Astrocyte of the cerebellum (primary cell): ENCODE measurements around the gene RFX4.
"Not testable (repeated sequence)": the region's sequence is repeated elsewhere in the genome, so short reads cannot be mapped to it uniquely, and the experiment has no call there.

Experiments
- DNase-seq: peaks from one replicate; pipeline ENCODE4 v3.0.0-alpha.2; 2011; ENCODE audit warnings: low read depth
- H3K4me3 ChIP-seq: 2 replicates; pipeline ENCODE4 v1.5.1; 2011; ENCODE audit warnings: mild to moderate bottlenecking, low read depth, low read length, moderate library complexity
- in situ Hi-C: cut with HindIII; loops from 2 replicates; pipeline ENCODE4 v1.10.0; 2017; ENCODE audit warnings: low sequenced_read_pairs
- TF ChIP-seq, protein P1 (sequence below): IDR thresholded peaks from 2 replicates; pipeline ENCODE4 v1.5.1; 2012; ENCODE audit warnings: low read length, low read depth, moderate library complexity, mild to moderate bottlenecking; ENCODE audit errors: missing control alignments

RFX4 gene

DNA sequence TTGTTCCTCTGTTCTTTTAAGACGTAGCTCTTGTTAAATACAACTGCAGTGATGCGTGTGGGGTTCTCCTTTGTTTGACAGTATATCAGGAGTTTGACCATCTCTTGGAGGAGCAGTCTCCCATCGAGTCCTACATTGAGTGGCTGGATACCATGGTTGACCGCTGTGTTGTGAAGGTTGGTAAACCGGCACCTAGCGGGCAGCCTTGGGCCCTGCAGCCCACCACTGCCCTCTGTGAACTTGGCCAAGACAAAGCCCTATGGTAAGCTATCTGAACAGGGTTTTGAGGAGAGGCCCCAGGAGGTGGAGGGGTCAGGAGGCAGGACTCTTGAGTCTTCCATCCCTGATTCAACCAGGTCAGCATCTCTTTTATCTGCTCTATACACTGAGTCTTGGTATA lies 137.1 kb downstream of the RFX4 start:
- H3K4me3 ChIP-seq = no peak overlapping the region
- TF ChIP-seq, protein P1, sequence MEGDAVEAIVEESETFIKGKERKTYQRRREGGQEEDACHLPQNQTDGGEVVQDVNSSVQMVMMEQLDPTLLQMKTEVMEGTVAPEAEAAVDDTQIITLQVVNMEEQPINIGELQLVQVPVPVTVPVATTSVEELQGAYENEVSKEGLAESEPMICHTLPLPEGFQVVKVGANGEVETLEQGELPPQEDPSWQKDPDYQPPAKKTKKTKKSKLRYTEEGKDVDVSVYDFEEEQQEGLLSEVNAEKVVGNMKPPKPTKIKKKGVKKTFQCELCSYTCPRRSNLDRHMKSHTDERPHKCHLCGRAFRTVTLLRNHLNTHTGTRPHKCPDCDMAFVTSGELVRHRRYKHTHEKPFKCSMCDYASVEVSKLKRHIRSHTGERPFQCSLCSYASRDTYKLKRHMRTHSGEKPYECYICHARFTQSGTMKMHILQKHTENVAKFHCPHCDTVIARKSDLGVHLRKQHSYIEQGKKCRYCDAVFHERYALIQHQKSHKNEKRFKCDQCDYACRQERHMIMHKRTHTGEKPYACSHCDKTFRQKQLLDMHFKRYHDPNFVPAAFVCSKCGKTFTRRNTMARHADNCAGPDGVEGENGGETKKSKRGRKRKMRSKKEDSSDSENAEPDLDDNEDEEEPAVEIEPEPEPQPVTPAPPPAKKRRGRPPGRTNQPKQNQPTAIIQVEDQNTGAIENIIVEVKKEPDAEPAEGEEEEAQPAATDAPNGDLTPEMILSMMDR = no peak
- no peak for DNase-seq
- in situ Hi-C loops = no loop called here

DNA sequence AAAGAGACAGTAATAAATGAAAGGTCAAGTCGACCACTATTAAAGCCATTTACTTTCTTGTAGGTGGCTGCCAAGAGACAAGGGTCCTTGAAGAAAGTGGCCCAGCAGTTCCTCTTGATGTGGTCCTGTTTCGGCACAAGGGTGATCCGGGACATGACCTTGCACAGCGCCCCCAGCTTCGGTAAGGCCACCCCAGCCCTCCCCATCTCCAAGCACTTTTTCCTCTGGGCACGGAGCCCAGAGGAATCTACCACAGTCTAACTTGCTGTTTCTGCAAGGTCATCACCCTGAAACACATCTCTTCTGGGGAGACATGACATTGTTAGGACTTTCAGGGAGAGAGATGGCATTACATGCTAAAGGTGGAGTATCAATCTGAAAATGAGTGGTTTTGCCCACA lies 137.9 kb downstream of the RFX4 start:
- H3K4me3 ChIP-seq = no peak overlapping the region
- TF ChIP-seq, protein P1 = no peak
- in situ Hi-C loops = no loop called here
- DNase-seq = no peak

DNA sequence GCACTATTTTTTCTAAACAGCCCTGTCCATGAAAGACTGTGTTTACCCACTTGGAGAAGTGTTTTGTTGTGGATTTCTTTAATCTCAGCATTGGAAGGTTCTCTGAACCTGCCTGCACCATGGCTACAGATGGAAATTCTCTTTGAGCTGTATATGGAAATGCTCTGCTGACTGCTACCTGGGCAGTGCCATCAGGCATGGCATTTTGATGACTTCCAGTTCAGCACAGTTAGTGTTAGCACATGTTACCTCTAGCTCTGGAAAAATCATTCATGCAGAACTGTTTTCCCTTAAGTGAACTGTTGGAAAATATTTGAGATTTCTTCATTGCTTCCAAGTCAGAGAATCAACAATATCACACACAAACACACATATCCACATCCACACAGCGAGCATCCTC lies 139.1 kb downstream of the RFX4 start:
- no peak overlapping the region for H3K4me3 ChIP-seq
- no peak for DNase-seq
- in situ Hi-C loops = no loop called here
- TF ChIP-seq, protein P1 = no peak

DNA sequence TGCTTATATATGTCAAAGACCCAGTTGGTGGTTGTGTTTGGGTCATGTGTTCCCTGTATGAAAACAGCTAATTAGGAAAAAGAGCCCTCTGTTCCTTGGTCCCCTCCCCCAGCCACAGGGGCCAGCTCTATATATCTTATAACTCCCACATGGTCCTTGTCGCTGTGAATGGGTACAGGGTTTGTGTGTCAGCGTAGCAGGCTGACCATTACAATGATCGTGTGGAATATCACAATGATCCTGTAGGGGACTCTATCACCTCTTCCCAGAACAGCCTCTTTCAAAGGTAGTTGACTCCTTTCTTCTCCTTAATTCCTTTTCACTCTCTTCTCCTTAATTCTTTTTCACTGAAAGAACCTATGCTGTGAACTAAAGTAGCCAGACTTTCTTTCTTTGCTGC lies 140.0 kb downstream of the RFX4 start:
- in situ Hi-C loops = no loop called here
- no peak overlapping the region for H3K4me3 ChIP-seq
- no peak for DNase-seq
- TF ChIP-seq, protein P1 = no peak

DNA sequence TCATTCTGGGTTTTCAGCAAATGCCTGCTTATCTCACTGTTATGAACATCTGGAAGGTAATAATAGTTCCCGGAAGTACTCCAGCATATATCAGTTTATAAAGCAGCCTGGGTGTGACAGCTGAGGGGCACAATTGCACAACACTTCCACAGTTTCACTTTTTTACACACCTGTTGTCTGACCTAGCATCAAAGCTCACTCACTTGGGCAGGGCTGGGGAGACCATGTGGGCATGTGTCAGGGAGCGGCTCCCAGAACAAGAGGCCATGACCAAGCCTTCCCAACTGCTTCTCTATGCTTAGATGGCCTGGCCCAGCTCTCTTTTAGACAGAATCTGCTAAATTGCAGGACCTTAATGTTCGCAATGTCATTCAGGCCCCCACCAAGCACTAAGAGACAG lies 140.6 kb downstream of the RFX4 start:
- TF ChIP-seq, protein P1 = no peak
- in situ Hi-C loops = no loop called here
- no peak for DNase-seq
- no peak overlapping the region for H3K4me3 ChIP-seq

DNA sequence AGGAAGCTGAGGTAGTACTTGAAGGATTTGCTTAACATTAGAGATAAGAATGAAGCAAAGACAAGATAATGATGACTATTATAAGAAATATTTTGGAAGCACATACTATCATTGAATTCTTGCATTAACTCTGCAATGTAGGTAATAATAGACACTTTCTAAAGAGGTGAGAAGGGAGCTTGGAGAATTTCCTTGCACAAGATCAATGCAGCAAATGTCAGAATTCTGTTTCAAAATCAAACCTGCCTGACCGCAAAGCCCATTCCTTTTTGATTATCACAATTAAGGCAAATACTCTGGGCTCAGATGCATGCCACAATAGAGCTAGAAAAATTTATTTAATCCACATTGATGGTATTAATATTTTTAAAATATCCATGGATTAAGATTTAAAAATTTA lies 141.3 kb downstream of the RFX4 start:
- in situ Hi-C loops = no loop called here
- TF ChIP-seq, protein P1 = no peak
- H3K4me3 ChIP-seq = no peak overlapping the region
- DNase-seq = no peak

DNA sequence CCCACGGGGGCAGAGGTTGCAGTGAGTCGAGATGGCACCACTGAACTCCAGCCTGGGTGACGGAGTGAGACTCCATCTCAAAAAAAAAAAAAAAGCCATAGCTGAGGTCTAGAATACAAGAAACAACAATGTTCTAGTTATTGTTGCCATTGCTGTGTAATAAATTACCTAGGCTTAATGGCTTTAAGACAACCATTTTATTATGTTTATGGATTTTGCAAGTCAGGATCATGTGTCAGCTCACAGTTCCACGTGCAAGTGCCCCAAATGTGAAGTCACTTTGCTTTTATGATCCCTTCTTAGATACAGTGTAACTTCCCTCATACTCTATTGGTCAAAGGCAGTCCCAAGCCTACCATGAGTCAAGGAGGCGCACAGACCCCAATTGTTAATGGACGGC lies 142.1 kb downstream of the RFX4 start:
- H3K4me3 ChIP-seq = no peak overlapping the region
- no peak for DNase-seq
- in situ Hi-C loops = loop anchor here (5.0 kb wide), 1 partner anchor 78 kb away; no protein-coding TSS in a partner anchor
- TF ChIP-seq, protein P1 = no peak

DNA sequence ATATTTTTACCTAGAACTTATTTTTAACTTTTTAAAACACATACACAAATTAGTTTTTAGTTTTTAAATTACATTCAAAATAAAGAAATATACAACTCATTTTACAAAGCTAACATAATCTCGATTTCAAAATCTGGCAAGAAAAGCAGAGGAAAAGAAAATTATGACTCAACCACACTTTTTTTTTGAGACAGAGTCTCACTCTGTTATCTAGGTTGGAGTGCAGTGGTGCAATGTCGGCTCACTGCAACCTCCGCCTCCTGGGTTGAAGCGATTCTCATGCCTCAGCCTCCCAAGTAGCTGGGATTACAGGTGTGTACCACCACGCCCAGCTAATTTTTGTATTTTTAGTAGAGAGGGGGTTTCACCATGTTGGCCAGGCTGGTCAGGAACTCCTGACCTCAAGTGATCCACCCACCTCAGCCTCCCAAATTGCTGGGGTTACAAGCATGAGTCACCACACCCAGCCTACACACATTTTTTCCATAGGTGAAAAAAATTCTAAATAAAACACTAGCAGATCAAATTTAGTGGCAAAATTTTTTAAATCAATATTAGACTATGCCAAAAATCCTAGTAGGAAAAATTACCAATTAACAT lies 143.9 kb downstream of the RFX4 start:
- not testable (repeated sequence) for DNase-seq, H3K4me3 ChIP-seq
- in situ Hi-C loops = loop anchor here (5.0 kb wide), 1 partner anchor 79 kb away; no protein-coding TSS in a partner anchor
